ENCODE data around the gene JAM3.
"Not testable (repeated sequence)": the region's sequence is repeated elsewhere in the genome, so short reads cannot be mapped to it uniquely, and the experiment has no call there.

The JAM3 gene

GRCh38 chr11:134170919-134171281 lies 102.0 kb downstream of the JAM3 start:
- Histone ChIP-seq H3K4me3 (no peak overlapping the region), H3K9ac (ENCODE audit: insufficient read length) (no peak overlapping the region), H3K36me3 (ENCODE audit: insufficient read depth, low read length) (peaks cover 87% of the 10 kb centered on the region), H3K27ac (no peak overlapping the region), H3K9me3 (ENCODE audit: low read depth, low read length) (no peaks in the 10 kb centered on the region; the same call in 1 of the 2 replicates)
- no peak for TF ChIP-seq POLR2AphosphoS5 (IDR thresholded peaks at IDR 0.05; ENCODE audit: borderline replicate concordance, low read depth, low read length)
- no peak for TF ChIP-seq FOXP2 (optimal IDR thresholded peaks at IDR 0.05; ENCODE audit: control extremely low read depth, extremely low read length, insufficient read depth)
- TF ChIP-seq EZH2 (IDR thresholded peaks at IDR 0.05): no peak
- no peak for DNase-seq (ENCODE audit: low read depth, low spot score)

GRCh38 chr11:134171951-134172350 lies 103.1 kb downstream of the JAM3 start:
- Histone ChIP-seq H3K9me3 (ENCODE audit: low read depth, low read length) (no peaks in the 10 kb centered on the region; the same call in 1 of the 2 replicates), H3K4me3 (no peak overlapping the region), H3K9ac (ENCODE audit: insufficient read length) (no peak overlapping the region), H3K27ac (no peak overlapping the region), H3K36me3 (ENCODE audit: insufficient read depth, low read length) (peaks cover 97% of the 10 kb centered on the region)
- no peak for DNase-seq (ENCODE audit: low read depth, low spot score)
- TF ChIP-seq FOXP2 (optimal IDR thresholded peaks at IDR 0.05; ENCODE audit: control extremely low read depth, extremely low read length, insufficient read depth): no peak
- no peak for TF ChIP-seq POLR2AphosphoS5 (IDR thresholded peaks at IDR 0.05; ENCODE audit: borderline replicate concordance, low read depth, low read length)
- no peak for TF ChIP-seq EZH2 (IDR thresholded peaks at IDR 0.05)

GRCh38 chr11:134173296-134173695 lies 104.4 kb downstream of the JAM3 start:
- Histone ChIP-seq H3K9ac (ENCODE audit: insufficient read length) (no peak overlapping the region), H3K4me3 (no peak overlapping the region), H3K9me3 (ENCODE audit: low read depth, low read length) (no peaks in the 10 kb centered on the region; the same call in 1 of the 2 replicates), H3K36me3 (ENCODE audit: insufficient read depth, low read length) (peaks cover 99% of the 10 kb centered on the region), H3K27ac (no peak overlapping the region)
- TF ChIP-seq EZH2 (IDR thresholded peaks at IDR 0.05) (no peak), FOXP2 (optimal IDR thresholded peaks at IDR 0.05; ENCODE audit: control extremely low read depth, extremely low read length, insufficient read depth) (no peak), POLR2AphosphoS5 (IDR thresholded peaks at IDR 0.05; ENCODE audit: borderline replicate concordance, low read depth, low read length) (no peak)
- no peak for DNase-seq (ENCODE audit: low read depth, low spot score)

- peaks cover 97% of the 10 kb centered on the region for H3K36me3 ChIP-seq (ENCODE audit: insufficient read depth, low read length)
- no peak for TF ChIP-seq FOXP2 (optimal IDR thresholded peaks at IDR 0.05; ENCODE audit: control extremely low read depth, extremely low read length, insufficient read depth)
- no peak for TF ChIP-seq EZH2 (IDR thresholded peaks at IDR 0.05)
- no peak for TF ChIP-seq POLR2AphosphoS5 (IDR thresholded peaks at IDR 0.05; ENCODE audit: borderline replicate concordance, low read depth, low read length)
- H3K9ac ChIP-seq (ENCODE audit: insufficient read length): no peak overlapping the region
- no peak overlapping the region for H3K4me3 ChIP-seq
- no peaks in the 10 kb centered on the region for H3K9me3 ChIP-seq (ENCODE audit: low read depth, low read length)
- no peak overlapping the region for H3K27ac ChIP-seq
- DNase-seq (ENCODE audit: low read depth, low spot score): no peak
Observed at GRCh38 chr11:134176284-134176683, 107.4 kb downstream of the JAM3 start.

- no peak for TF ChIP-seq POLR2AphosphoS5 (IDR thresholded peaks at IDR 0.05; ENCODE audit: borderline replicate concordance, low read depth, low read length)
- no peak for TF ChIP-seq FOXP2 (optimal IDR thresholded peaks at IDR 0.05; ENCODE audit: control extremely low read depth, extremely low read length, insufficient read depth)
- TF ChIP-seq EZH2 (IDR thresholded peaks at IDR 0.05): no peak
- Histone ChIP-seq H3K4me3 (no peak overlapping the region), H3K9me3 (ENCODE audit: low read depth, low read length) (no peaks in the 10 kb centered on the region), H3K36me3 (ENCODE audit: insufficient read depth, low read length) (peaks cover 93% of the 10 kb centered on the region), H3K9ac (ENCODE audit: insufficient read length) (no peak overlapping the region), H3K27ac (no peak overlapping the region)
- DNase-seq (ENCODE audit: low read depth, low spot score): no peak
Observed at GRCh38 chr11:134178032-134178674, 109.3 kb downstream of the JAM3 start.

- DNase-seq (ENCODE audit: low read depth, low spot score): no peak
- no peak overlapping the region for H3K4me3 ChIP-seq
- no peak overlapping the region for H3K27ac ChIP-seq
- no peak for TF ChIP-seq EZH2 (IDR thresholded peaks at IDR 0.05)
- no peak for TF ChIP-seq POLR2AphosphoS5 (IDR thresholded peaks at IDR 0.05; ENCODE audit: borderline replicate concordance, low read depth, low read length)
- TF ChIP-seq FOXP2 (optimal IDR thresholded peaks at IDR 0.05; ENCODE audit: control extremely low read depth, extremely low read length, insufficient read depth): no peak
- H3K9me3 ChIP-seq (ENCODE audit: low read depth, low read length): no peaks in the 10 kb centered on the region
- H3K9ac ChIP-seq (ENCODE audit: insufficient read length): no peak overlapping the region
- H3K36me3 ChIP-seq (ENCODE audit: insufficient read depth, low read length): peaks cover 86% of the 10 kb centered on the region
Observed at GRCh38 chr11:134181707-134182106, 112.8 kb downstream of the JAM3 start.

- H3K4me3 ChIP-seq; DNase-seq (ENCODE audit: low read depth, low spot score); H3K9me3 ChIP-seq (ENCODE audit: low read depth, low read length); H3K9ac ChIP-seq (ENCODE audit: insufficient read length); H3K27ac ChIP-seq: not testable (repeated sequence)
- peaks cover 88% of the 10 kb centered on the region for H3K36me3 ChIP-seq (ENCODE audit: insufficient read depth, low read length)
Observed at GRCh38 chr11:134188092-134188491, 119.2 kb downstream of the JAM3 start.

- H3K36me3 ChIP-seq (ENCODE audit: insufficient read depth, low read length): peaks cover 84% of the 10 kb centered on the region
- TF ChIP-seq EZH2 (IDR thresholded peaks at IDR 0.05) (no peak), POLR2AphosphoS5 (IDR thresholded peaks at IDR 0.05; ENCODE audit: borderline replicate concordance, low read depth, low read length) (no peak), FOXP2 (optimal IDR thresholded peaks at IDR 0.05; ENCODE audit: control extremely low read depth, extremely low read length, insufficient read depth) (no peak)
- no peak for DNase-seq (ENCODE audit: low read depth, low spot score)
Observed at GRCh38 chr11:134196756-134197155, 127.9 kb downstream of the JAM3 start.

GRCh38 chr11:134199531-134199930 lies 130.7 kb downstream of the JAM3 start:
- TF ChIP-seq FOXP2 (optimal IDR thresholded peaks at IDR 0.05; ENCODE audit: control extremely low read depth, extremely low read length, insufficient read depth): no peak
- no peak for TF ChIP-seq POLR2AphosphoS5 (IDR thresholded peaks at IDR 0.05; ENCODE audit: borderline replicate concordance, low read depth, low read length)
- no peak for TF ChIP-seq EZH2 (IDR thresholded peaks at IDR 0.05)
- no peak overlapping the region for H3K9ac ChIP-seq (ENCODE audit: insufficient read length)
- no peaks in the 10 kb centered on the region for H3K9me3 ChIP-seq (ENCODE audit: low read depth, low read length)
- DNase-seq (ENCODE audit: low read depth, low spot score): no peak
- H3K4me3 ChIP-seq: no peak overlapping the region
- H3K36me3 ChIP-seq (ENCODE audit: insufficient read depth, low read length): peaks cover 84% of the 10 kb centered on the region
- no peak overlapping the region for H3K27ac ChIP-seq

More at GRCh38 chr11:134196756-134197155, 127.9 kb downstream of the JAM3 start:
- Histone ChIP-seq H3K9me3 (ENCODE audit: low read depth, low read length) (no peaks in the 10 kb centered on the region), H3K27ac (no peak overlapping the region), H3K9ac (ENCODE audit: insufficient read length) (no peak overlapping the region), H3K4me3 (no peak overlapping the region)

Data from SK-N-MC (cell line).